Measurements from ENCODE around the gene MYO18B.

GRCh38 chr22:25746012-25746373, 4.0 kb downstream of the MYO18B start:
- TF ChIP-seq CTCF (conservative IDR thresholded peaks at IDR 0.05; ENCODE audit: low read depth, low read length) (no peak), EZH2 (IDR thresholded peaks at IDR 0.05; ENCODE audit: low read length, unreplicated experiment) (no peak), EZH2phosphoT487 (IDR thresholded peaks at IDR 0.05; ENCODE audit: borderline replicate concordance, low read length) (no peak)

Data from PC-3 (cell line).